HepG2 (cell line): ENCODE measurements around the gene SRRT. TPM values are rescaled to one million over a fixed set of nuclear protein-coding genes. Genes with fewer than 3 reads are reported as not detected.

Source experiments
- ATAC-seq: fragments of 200-7000 bp; cut with Tn5 transposase; 3 replicates; pipeline ENCODE4 v1.9.1; 2020; ENCODE audit warnings: mild to moderate bottlenecking, moderate library complexity
- BruUV-seq: library from RNA; stranded (reverse); fragments of 400-500 nt; replicated peaks from 2 replicates; lab custom pipeline; 2021; lab: Mats Ljungman, UMichigan
- CTCF ChIA-PET: fragments of 300-600 bp; formaldehyde crosslinking; extraction: SDS; loops from one replicate; lab custom pipeline; 2021; ENCODE audit warnings: low total read pairs, inconsistent platforms, low intra/inter-chr PET ratio; lab: Yijun Ruan, JAX
- POLR2A ChIA-PET: fragments of 350-600 bp; sonication (Branson Sonifier 250); formaldehyde crosslinking; loops from one replicate; lab custom pipeline; 2020; ENCODE audit warnings: antibody characterized with exemption, inconsistent platforms; lab: Yijun Ruan, JAX
- DNase-seq: peaks from one replicate; pipeline ENCODE4 v3.0.0-alpha.2; 2015; ENCODE audit warnings: low spot score
- FAIRE-seq: peaks from 3 replicates; lab custom pipeline; 2011; peaks lifted over from hg19 to GRCh38; lab: Jason Lieb, UNC
- H2AFZ ChIP-seq: one replicate; pipeline ENCODE4 v1.6.1; 2011; ENCODE audit warnings: low read length, inconsistent platforms
- H3K27ac ChIP-seq: fragments of 300-600 bp; 3 replicates; pipeline ENCODE4 v1.8.0; 2011; ENCODE audit warnings: mixed run types, mild to moderate bottlenecking, mixed read lengths, low read length, inconsistent platforms; ENCODE audit not compliant: insufficient read depth; ENCODE audit errors: extremely low read length
- H3K27me3 ChIP-seq, 2 experiments: fragments of 200-600 bp in 1 of 2; 2 replicates in 1 of 2; 3 replicates in 1 of 2; pipeline versions ENCODE4 v1.6.0 to v1.8.0; 2011; ENCODE audit warnings: low read length in 2 of 2, mild to moderate bottlenecking in 2 of 2, moderate library complexity in 2 of 2, inconsistent platforms in 1 of 2; ENCODE audit not compliant: insufficient read depth in 2 of 2, control insufficient read depth in 1 of 2
- H3K36me3 ChIP-seq, 2 experiments: fragments of 200-600 bp in 1 of 2; replicated peaks in 1 of 2; 2 replicates in 1 of 2; 3 replicates in 1 of 2; pipeline versions ENCODE4 v1.5.1 to v1.8.0; 2011; ENCODE audit warnings: low read length in 2 of 2, inconsistent platforms in 1 of 2; ENCODE audit not compliant: insufficient read depth in 2 of 2, control insufficient read depth in 1 of 2
- H3K4me1 ChIP-seq: 2 replicates; pipeline ENCODE4 v1.5.1; 2012; ENCODE audit warnings: low read length, inconsistent platforms; ENCODE audit not compliant: insufficient read depth
- H3K4me2 ChIP-seq: 2 replicates; pipeline ENCODE4 v1.6.0; 2011; ENCODE audit warnings: low read depth, low read length, inconsistent platforms
- H3K4me3 ChIP-seq, 3 experiments: fragments of 200-600 bp in 1 of 3; sonication (generic), shearing (Covaris generic) in 1 of 3; replicated peaks in 1 of 3; 2 replicates each; pipeline ENCODE4 v1.5.1; 2011 to 2016; ENCODE audit warnings: low read length in 3 of 3, inconsistent platforms in 2 of 3, low read depth in 2 of 3, mild to moderate bottlenecking in 2 of 3, control low read depth in 1 of 3, mixed read lengths in 1 of 3; ENCODE audit not compliant: insufficient read depth in 1 of 3
- H3K79me2 ChIP-seq: one replicate; pipeline ENCODE4 v1.6.1; 2011; ENCODE audit warnings: low read length, inconsistent platforms; ENCODE audit not compliant: insufficient read depth
- H3K9ac ChIP-seq: 2 replicates; pipeline ENCODE4 v1.6.0; 2011; ENCODE audit warnings: mild to moderate bottlenecking, low read depth, low read length, inconsistent platforms; ENCODE audit not compliant: insufficient read depth
- H3K9me3 ChIP-seq: 2 replicates; pipeline ENCODE4 v1.5.1; 2012; ENCODE audit warnings: mild to moderate bottlenecking, low read length
- H4K20me1 ChIP-seq: 2 replicates; pipeline ENCODE4 v1.6.0; 2011; ENCODE audit warnings: inconsistent platforms, mild to moderate bottlenecking, low read length, moderate library complexity; ENCODE audit not compliant: insufficient read depth
- ERF ChIP-seq: IDR thresholded peaks from 2 replicates; pipeline ENCODE4 v1.6.1; 2018; ENCODE audit warnings: missing biosample characterization, missing genetic modification reagents
- FOXM1 ChIP-seq: sonication (generic); formaldehyde crosslinking; IDR thresholded peaks from 2 replicates; pipeline ENCODE4 v1.5.0; 2020; ENCODE audit warnings: missing genetic modification reagents
- HOXA3 ChIP-seq: sonication (generic); formaldehyde crosslinking; IDR thresholded peaks from 2 replicates; pipeline ENCODE4 v1.5.0; 2020; ENCODE audit warnings: missing genetic modification reagents
- IRX3 ChIP-seq: sonication (generic); formaldehyde crosslinking; IDR thresholded peaks from 2 replicates; pipeline ENCODE4 v1.8.1; 2023; ENCODE audit warnings: mild to moderate bottlenecking, low read depth, missing genetic modification reagents, borderline replicate concordance
- JUN ChIP-seq: sonication (generic); formaldehyde crosslinking; IDR thresholded peaks from 2 replicates; pipeline ENCODE4 v1.4.0; 2020; ENCODE audit warnings: mild to moderate bottlenecking, missing genetic modification reagents
- MTF2 ChIP-seq: sonication (generic); formaldehyde crosslinking; IDR thresholded peaks from 2 replicates; pipeline ENCODE4 v1.5.0; 2020; ENCODE audit warnings: missing genetic modification reagents, borderline replicate concordance
- NFATC3 ChIP-seq: sonication (generic); formaldehyde crosslinking; IDR thresholded peaks from 2 replicates; pipeline ENCODE4 v1.5.1; 2020; ENCODE audit warnings: mild to moderate bottlenecking, missing genetic modification reagents
- PTBP1 ChIP-seq: fragments of 200-400 bp; formaldehyde crosslinking; IDR thresholded peaks from 2 replicates; pipeline ENCODE4 v1.6.1; 2018; ENCODE audit warnings: low read length, low read depth; ENCODE audit not compliant: poor library complexity, severe bottlenecking
- SOX5 ChIP-seq: IDR thresholded peaks from 2 replicates; pipeline ENCODE4 v1.6.1; 2016; ENCODE audit warnings: borderline replicate concordance
- ZFP90 ChIP-seq: sonication (generic); formaldehyde crosslinking; IDR thresholded peaks from 2 replicates; pipeline ENCODE4 v1.8.0; 2022; ENCODE audit warnings: missing genetic modification reagents, mild to moderate bottlenecking, inconsistent platforms, borderline replicate concordance
- ZNF180 ChIP-seq: sonication (generic); formaldehyde crosslinking; IDR thresholded peaks from 2 replicates; pipeline ENCODE4 v1.4.0; 2020; ENCODE audit warnings: low read depth, missing genetic modification reagents, borderline replicate concordance
- ZNF337 ChIP-seq: sonication (generic); formaldehyde crosslinking; IDR thresholded peaks from 2 replicates; pipeline ENCODE4 v1.5.1; 2020; ENCODE audit warnings: missing genetic modification reagents, low read depth, mild to moderate bottlenecking, borderline replicate concordance
- ZSCAN29 ChIP-seq: sonication (generic); formaldehyde crosslinking; conservative IDR thresholded peaks from 2 replicates; pipeline ENCODE4 v1.4.0; 2020; ENCODE audit warnings: mild to moderate bottlenecking, missing genetic modification reagents
- WGBS: methylation state at CpG from one replicate; pipeline ENCODE4 v1.1.6; 2017; ENCODE audit warnings: low lambda C conversion rate; 5-methylcytosine and 5-hydroxymethylcytosine counted together
- in situ Hi-C: cut with HindIII; loops from 2 replicates; pipeline ENCODE4 v1.10.0; 2017; ENCODE audit warnings: low pct_unique_long_range_greater_than_20kb; ENCODE audit not compliant: extremely low pct_ligation_motif_present
- intact Hi-C: fragments of 100-400 bp; cut with micrococcal nuclease; formaldehyde crosslinking; loops from one replicate; pipeline ENCODE4 v1.10.0; 2022; ENCODE audit not compliant: unreplicated experiment
- polyA plus RNA-seq, 8 experiments: library from polyadenylated mRNA; depleted of rRNA in 3 of 8; stranded (reverse) in 7 of 8; unstranded in 1 of 8; fragments of >200 nt; fragmentation: Illumina TruSeq in 4 of 8; extraction: Trizol in 4 of 8; gene quantifications; 2 replicates each; pipeline versions ENCODE4 v1.2.1 to v1.2.3, GENCODE V29; 2011 to 2016; ENCODE audit warnings: low read depth in 4 of 8, missing spikeins in 1 of 8, mixed read lengths in 1 of 8; ENCODE audit not compliant: insufficient read depth in 1 of 8
- total RNA-seq, 5 experiments: library from RNA; depleted of rRNA; stranded (reverse); fragments of >200 nt; fragmentation: Illumina TruSeq; extraction: Trizol; gene quantifications; 2 replicates each; pipeline ENCODE4 v1.2.3, GENCODE V29; 2016; ENCODE audit warnings: low read depth in 1 of 5
- TF ChIP-seq, protein P1 (sequence below): sonication (generic); formaldehyde crosslinking; IDR thresholded peaks from 2 replicates; pipeline ENCODE4 v1.5.0; 2020; ENCODE audit warnings: mild to moderate bottlenecking, missing genetic modification reagents, moderate library complexity
- TF ChIP-seq, protein P2 (sequence below): sonication (generic); formaldehyde crosslinking; conservative IDR thresholded peaks from 2 replicates; pipeline ENCODE4 v1.4.0; 2020; ENCODE audit warnings: mild to moderate bottlenecking, missing genetic modification reagents, moderate library complexity
- TF ChIP-seq, protein P3 (sequence below): IDR thresholded peaks from 2 replicates; pipeline ENCODE4 v1.6.1; 2016; ENCODE audit warnings: control low read depth

The SRRT gene
- total and polyA plus RNA-seq, 2 of the 13 experiments (the other 11 are each of a cell fraction or from before 2014, with no cell fraction given), result 26.2 to 106 TPM

DNA sequence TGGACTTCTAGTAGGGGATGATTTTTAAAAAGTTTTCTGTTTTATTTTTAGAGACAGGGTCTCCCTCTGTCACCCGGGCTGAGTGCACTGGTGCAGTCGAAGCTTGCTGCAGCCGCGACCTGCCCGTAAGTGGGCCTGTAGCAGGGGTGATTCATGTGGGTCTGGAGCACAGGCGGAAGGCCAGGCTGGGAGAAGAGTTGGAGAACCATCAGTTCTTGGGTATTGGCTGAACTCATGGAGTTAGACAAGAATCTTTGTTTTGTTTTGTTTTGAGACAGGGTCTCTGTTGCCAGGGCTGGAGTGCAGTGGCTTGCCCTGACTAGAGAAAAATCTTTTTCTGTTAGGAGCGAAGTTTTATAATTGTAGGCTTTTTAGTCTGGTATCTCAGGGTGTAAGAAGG, 5.7 kb downstream of the SRRT start (continued):
- TF ChIP-seq, protein P1, sequence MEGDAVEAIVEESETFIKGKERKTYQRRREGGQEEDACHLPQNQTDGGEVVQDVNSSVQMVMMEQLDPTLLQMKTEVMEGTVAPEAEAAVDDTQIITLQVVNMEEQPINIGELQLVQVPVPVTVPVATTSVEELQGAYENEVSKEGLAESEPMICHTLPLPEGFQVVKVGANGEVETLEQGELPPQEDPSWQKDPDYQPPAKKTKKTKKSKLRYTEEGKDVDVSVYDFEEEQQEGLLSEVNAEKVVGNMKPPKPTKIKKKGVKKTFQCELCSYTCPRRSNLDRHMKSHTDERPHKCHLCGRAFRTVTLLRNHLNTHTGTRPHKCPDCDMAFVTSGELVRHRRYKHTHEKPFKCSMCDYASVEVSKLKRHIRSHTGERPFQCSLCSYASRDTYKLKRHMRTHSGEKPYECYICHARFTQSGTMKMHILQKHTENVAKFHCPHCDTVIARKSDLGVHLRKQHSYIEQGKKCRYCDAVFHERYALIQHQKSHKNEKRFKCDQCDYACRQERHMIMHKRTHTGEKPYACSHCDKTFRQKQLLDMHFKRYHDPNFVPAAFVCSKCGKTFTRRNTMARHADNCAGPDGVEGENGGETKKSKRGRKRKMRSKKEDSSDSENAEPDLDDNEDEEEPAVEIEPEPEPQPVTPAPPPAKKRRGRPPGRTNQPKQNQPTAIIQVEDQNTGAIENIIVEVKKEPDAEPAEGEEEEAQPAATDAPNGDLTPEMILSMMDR (CRISPR knock-in tag), result no peak
- TF ChIP-seq, protein P2, sequence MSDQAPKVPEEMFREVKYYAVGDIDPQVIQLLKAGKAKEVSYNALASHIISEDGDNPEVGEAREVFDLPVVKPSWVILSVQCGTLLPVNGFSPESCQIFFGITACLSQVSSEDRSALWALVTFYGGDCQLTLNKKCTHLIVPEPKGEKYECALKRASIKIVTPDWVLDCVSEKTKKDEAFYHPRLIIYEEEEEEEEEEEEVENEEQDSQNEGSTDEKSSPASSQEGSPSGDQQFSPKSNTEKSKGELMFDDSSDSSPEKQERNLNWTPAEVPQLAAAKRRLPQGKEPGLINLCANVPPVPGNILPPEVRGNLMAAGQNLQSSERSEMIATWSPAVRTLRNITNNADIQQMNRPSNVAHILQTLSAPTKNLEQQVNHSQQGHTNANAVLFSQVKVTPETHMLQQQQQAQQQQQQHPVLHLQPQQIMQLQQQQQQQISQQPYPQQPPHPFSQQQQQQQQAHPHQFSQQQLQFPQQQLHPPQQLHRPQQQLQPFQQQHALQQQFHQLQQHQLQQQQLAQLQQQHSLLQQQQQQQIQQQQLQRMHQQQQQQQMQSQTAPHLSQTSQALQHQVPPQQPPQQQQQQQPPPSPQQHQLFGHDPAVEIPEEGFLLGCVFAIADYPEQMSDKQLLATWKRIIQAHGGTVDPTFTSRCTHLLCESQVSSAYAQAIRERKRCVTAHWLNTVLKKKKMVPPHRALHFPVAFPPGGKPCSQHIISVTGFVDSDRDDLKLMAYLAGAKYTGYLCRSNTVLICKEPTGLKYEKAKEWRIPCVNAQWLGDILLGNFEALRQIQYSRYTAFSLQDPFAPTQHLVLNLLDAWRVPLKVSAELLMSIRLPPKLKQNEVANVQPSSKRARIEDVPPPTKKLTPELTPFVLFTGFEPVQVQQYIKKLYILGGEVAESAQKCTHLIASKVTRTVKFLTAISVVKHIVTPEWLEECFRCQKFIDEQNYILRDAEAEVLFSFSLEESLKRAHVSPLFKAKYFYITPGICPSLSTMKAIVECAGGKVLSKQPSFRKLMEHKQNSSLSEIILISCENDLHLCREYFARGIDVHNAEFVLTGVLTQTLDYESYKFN (CRISPR knock-in tag), result no peak
- TF ChIP-seq, all 625 proteins: peak for 0

DNA sequence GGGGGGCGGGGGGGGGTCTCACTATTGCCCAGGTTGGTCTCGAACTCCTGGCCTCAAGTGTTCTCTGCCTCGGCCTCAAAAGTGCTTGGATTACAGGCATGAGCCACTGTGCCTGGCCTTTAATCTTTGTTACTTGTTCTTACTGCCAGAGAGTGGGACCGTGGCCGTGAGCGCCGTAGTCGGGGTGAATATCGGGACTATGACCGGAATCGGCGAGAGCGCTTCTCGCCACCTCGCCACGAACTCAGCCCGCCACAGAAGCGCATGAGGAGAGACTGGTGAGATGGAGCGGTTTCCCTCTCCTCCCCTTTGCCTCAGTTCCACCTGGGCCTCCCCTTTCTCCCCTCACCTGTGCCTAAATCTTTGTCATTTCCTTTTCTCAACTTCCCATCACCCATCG, 6.2 kb downstream of the SRRT start:
- CTCF ChIA-PET, result no interaction called here
- WGBS, result 95% methylated on average over 20 of the region's 20 CpGs
- Histone ChIP-seq H3K4me3 (no peak overlapping the region), H3K4me1 (peaks cover 55% of the 10 kb centered on the region), H3K27ac (no peak overlapping the region), H3K9ac (no peak overlapping the region), H4K20me1 (peaks cover 17% of the 10 kb centered on the region), H3K36me3 (peaks cover 38 to 84% of the 10 kb centered on the region in 2 experiments), H2AFZ (no peak overlapping the region), H3K27me3 (no peaks in the 10 kb centered on the region), H3K79me2 (peaks cover 46% of the 10 kb centered on the region), H3K4me2 (no peak overlapping the region), H3K9me3 (no peaks in the 10 kb centered on the region)
- POLR2A ChIA-PET, result no interaction called here
- DNase-seq (no peak), FAIRE-seq (no peak), ATAC-seq (no peak)
- in situ Hi-C loops, result loop anchor here (25.0 kb wide), 1 partner anchor 406 kb away; no protein-coding TSS in a partner anchor
- no TSS peak for BruUV-seq
- intact Hi-C loops, result no loop called here
- no peak for TF ChIP-seq HOXA3 (CRISPR knock-in tag)
- no peak for TF ChIP-seq FOXM1 (CRISPR knock-in tag)
- no peak for TF ChIP-seq NFATC3 (CRISPR knock-in tag)
- no peak for TF ChIP-seq ZNF180 (CRISPR knock-in tag)
- no peak for TF ChIP-seq ZNF337 (CRISPR knock-in tag)
- TF ChIP-seq JUN (CRISPR knock-in tag), result no peak
- no peak for TF ChIP-seq ERF
- TF ChIP-seq, protein P3, sequence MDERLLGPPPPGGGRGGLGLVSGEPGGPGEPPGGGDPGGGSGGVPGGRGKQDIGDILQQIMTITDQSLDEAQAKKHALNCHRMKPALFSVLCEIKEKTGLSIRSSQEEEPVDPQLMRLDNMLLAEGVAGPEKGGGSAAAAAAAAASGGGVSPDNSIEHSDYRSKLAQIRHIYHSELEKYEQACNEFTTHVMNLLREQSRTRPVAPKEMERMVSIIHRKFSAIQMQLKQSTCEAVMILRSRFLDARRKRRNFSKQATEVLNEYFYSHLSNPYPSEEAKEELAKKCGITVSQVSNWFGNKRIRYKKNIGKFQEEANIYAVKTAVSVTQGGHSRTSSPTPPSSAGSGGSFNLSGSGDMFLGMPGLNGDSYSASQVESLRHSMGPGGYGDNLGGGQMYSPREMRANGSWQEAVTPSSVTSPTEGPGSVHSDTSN (CRISPR knock-in tag), result no peak
- no peak for TF ChIP-seq ZSCAN29 (CRISPR knock-in tag)
- TF ChIP-seq SOX5 (CRISPR knock-in tag), result no peak
- TF ChIP-seq ZFP90, result no peak
- TF ChIP-seq PTBP1, result no peak
- no peak for TF ChIP-seq IRX3 (CRISPR knock-in tag)
- no peak for TF ChIP-seq MTF2 (CRISPR knock-in tag)
